ENCODE measurements around the gene HCN2. TPM values are rescaled to one million over a fixed set of nuclear protein-coding genes. Genes with fewer than 3 reads are reported as not detected.

The HCN2 gene
- total and polyA plus RNA-seq, 2 of the 13 experiments (the other 11 are each of a cell fraction or from before 2014, with no cell fraction given): 0.01 TPM; not detected in 1

- no peak for TF ChIP-seq TIGD3 (CRISPR knock-in tag; IDR thresholded peaks at IDR 0.05; ENCODE audit: borderline replicate concordance)
- TF ChIP-seq, protein P1, sequence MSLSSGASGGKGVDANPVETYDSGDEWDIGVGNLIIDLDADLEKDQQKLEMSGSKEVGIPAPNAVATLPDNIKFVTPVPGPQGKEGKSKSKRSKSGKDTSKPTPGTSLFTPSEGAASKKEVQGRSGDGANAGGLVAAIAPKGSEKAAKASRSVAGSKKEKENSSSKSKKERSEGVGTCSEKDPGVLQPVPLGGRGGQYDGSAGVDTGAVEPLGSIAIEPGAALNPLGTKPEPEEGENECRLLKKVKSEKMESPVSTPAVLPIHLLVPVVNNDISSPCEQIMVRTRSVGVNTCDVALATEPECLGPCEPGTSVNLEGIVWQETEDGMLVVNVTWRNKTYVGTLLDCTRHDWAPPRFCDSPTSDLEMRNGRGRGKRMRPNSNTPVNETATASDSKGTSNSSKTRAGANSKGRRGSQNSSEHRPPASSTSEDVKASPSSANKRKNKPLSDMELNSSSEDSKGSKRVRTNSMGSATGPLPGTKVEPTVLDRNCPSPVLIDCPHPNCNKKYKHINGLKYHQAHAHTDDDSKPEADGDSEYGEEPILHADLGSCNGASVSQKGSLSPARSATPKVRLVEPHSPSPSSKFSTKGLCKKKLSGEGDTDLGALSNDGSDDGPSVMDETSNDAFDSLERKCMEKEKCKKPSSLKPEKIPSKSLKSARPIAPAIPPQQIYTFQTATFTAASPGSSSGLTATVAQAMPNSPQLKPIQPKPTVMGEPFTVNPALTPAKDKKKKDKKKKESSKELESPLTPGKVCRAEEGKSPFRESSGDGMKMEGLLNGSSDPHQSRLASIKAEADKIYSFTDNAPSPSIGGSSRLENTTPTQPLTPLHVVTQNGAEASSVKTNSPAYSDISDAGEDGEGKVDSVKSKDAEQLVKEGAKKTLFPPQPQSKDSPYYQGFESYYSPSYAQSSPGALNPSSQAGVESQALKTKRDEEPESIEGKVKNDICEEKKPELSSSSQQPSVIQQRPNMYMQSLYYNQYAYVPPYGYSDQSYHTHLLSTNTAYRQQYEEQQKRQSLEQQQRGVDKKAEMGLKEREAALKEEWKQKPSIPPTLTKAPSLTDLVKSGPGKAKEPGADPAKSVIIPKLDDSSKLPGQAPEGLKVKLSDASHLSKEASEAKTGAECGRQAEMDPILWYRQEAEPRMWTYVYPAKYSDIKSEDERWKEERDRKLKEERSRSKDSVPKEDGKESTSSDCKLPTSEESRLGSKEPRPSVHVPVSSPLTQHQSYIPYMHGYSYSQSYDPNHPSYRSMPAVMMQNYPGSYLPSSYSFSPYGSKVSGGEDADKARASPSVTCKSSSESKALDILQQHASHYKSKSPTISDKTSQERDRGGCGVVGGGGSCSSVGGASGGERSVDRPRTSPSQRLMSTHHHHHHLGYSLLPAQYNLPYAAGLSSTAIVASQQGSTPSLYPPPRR (CRISPR knock-in tag; IDR thresholded peaks at IDR 0.05; ENCODE audit: borderline replicate concordance): peak; percentile 81
- TF ChIP-seq RFX3 (CRISPR knock-in tag; IDR thresholded peaks at IDR 0.05): no peak
- TF ChIP-seq PHF5A (CRISPR knock-in tag; IDR thresholded peaks at IDR 0.05; ENCODE audit: low read depth, unreplicated experiment): no peak
- TF ChIP-seq, protein P2, sequence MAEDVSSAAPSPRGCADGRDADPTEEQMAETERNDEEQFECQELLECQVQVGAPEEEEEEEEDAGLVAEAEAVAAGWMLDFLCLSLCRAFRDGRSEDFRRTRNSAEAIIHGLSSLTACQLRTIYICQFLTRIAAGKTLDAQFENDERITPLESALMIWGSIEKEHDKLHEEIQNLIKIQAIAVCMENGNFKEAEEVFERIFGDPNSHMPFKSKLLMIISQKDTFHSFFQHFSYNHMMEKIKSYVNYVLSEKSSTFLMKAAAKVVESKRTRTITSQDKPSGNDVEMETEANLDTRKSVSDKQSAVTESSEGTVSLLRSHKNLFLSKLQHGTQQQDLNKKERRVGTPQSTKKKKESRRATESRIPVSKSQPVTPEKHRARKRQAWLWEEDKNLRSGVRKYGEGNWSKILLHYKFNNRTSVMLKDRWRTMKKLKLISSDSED (CRISPR knock-in tag; IDR thresholded peaks at IDR 0.05): no peak
- TF ChIP-seq HINFP (CRISPR knock-in tag; IDR thresholded peaks at IDR 0.05; ENCODE audit: low read depth): no peak; the same call in 1 of the 2 replicates
- TF ChIP-seq ETV6 (CRISPR knock-in tag; conservative IDR thresholded peaks at IDR 0.05): peak; percentile 58
- no peak; the same call in 1 of the 2 replicates for TF ChIP-seq ZNF20 (CRISPR knock-in tag; IDR thresholded peaks at IDR 0.05)
- peak; percentile 71; the same call in 1 of the 2 replicates for TF ChIP-seq ZSCAN9 (CRISPR knock-in tag; IDR thresholded peaks at IDR 0.05; ENCODE audit: borderline replicate concordance)
- TF ChIP-seq ONECUT2 (CRISPR knock-in tag; IDR thresholded peaks at IDR 0.05): 0 out of 2 replicates have a peak, but pooled peaks have one; percentile 12
- no peak for TF ChIP-seq JUNB (CRISPR knock-in tag; IDR thresholded peaks at IDR 0.05; ENCODE audit: borderline replicate concordance)
- no peak for TF ChIP-seq ATRX (CRISPR knock-in tag; IDR thresholded peaks at IDR 0.05; ENCODE audit: borderline replicate concordance)
- peak; percentile 40; the same call in 1 of the 2 replicates for TF ChIP-seq ZKSCAN8 (CRISPR knock-in tag; IDR thresholded peaks at IDR 0.05; ENCODE audit: borderline replicate concordance)
- no peak for TF ChIP-seq HHEX (CRISPR knock-in tag; IDR thresholded peaks at IDR 0.05)
- TF ChIP-seq ADNP (CRISPR knock-in tag; IDR thresholded peaks at IDR 0.05): 0 out of 2 replicates have a peak, but pooled peaks have one; percentile 12
- TF ChIP-seq ZNF879 (CRISPR knock-in tag; IDR thresholded peaks at IDR 0.05): peak; percentile 78
- no peak for TF ChIP-seq ARID2 (CRISPR knock-in tag; IDR thresholded peaks at IDR 0.05; ENCODE audit: borderline replicate concordance)
- TF ChIP-seq CBX1 (IDR thresholded peaks at IDR 0.05; ENCODE audit: low read depth): no peak
Measured at GRCh38 chr19:660793-661426, 71.2 kb downstream of the HCN2 start (continued).

All from HepG2 (cell line).